Osteocyte (in vitro differentiated cells): ENCODE results near the gene MED6. TPM values are rescaled to one million over a fixed set of nuclear protein-coding genes. Genes with fewer than 3 reads are reported as not detected.

ENCODE experiments used
- DNase-seq: peaks from one replicate; pipeline ENCODE4 v3.0.0; 2021; ENCODE audit warnings: mixed read lengths; ENCODE audit not compliant: unreplicated experiment; ENCODE audit errors: extremely low spot score
- H3K27ac Mint-ChIP-seq: one replicate; pipeline ENCODE4 v1.8.0; 2021; ENCODE audit warnings: mild to moderate bottlenecking, mixed read lengths; ENCODE audit not compliant: unreplicated experiment
- H3K27me3 Mint-ChIP-seq: one replicate; pipeline ENCODE4 v1.8.0; 2021; ENCODE audit warnings: mixed read lengths; ENCODE audit not compliant: unreplicated experiment
- H3K36me3 Mint-ChIP-seq: one replicate; pipeline ENCODE4 v1.8.0; 2021; ENCODE audit warnings: mixed read lengths; ENCODE audit not compliant: unreplicated experiment
- H3K4me1 Mint-ChIP-seq: one replicate; pipeline ENCODE4 v1.8.0; 2021; ENCODE audit warnings: mixed read lengths; ENCODE audit not compliant: unreplicated experiment
- H3K4me3 Mint-ChIP-seq: one replicate; pipeline ENCODE4 v1.8.0; 2021; ENCODE audit warnings: mild to moderate bottlenecking, moderate library complexity, mixed read lengths; ENCODE audit not compliant: unreplicated experiment
- H3K9me3 Mint-ChIP-seq: one replicate; pipeline ENCODE4 v1.8.0; 2021; ENCODE audit warnings: mixed read lengths; ENCODE audit not compliant: unreplicated experiment
- CTCF ChIP-seq: fragments of 200-600 bp; sonication (generic); IDR thresholded peaks from 2 replicates; pipeline ENCODE4 v1.5.0; 2021; ENCODE audit warnings: antibody characterized with exemption, mild to moderate bottlenecking, moderate library complexity
- total RNA-seq: library from RNA; stranded (reverse); gene quantifications from 2 replicates; pipeline ENCODE4 v1.2.1, GENCODE V29; 2021

Gene MED6
- total RNA-seq, 1 donor from 2014 or later, result 36.1 TPM

- H3K9me3 Mint-ChIP-seq, result no peaks in the 10 kb centered on the region
- DNase-seq, result no peak
- peaks cover 15% of the 10 kb centered on the region for H3K4me1 Mint-ChIP-seq
- H3K4me3 Mint-ChIP-seq, result no peak overlapping the region
- H3K27ac Mint-ChIP-seq, result no peak overlapping the region
- H3K27me3 Mint-ChIP-seq, result peaks cover 66% of the 10 kb centered on the region
- no peak for TF ChIP-seq CTCF
- no peaks in the 10 kb centered on the region for H3K36me3 Mint-ChIP-seq
Observed at GRCh38 chr14:70638416-70638815, 38.0 kb upstream of the MED6 start.

GRCh38 chr14:70635971-70636595, 35.6 kb upstream of the MED6 start:
- no peak for DNase-seq
- H3K9me3 Mint-ChIP-seq, result no peaks in the 10 kb centered on the region
- no peak overlapping the region for H3K27ac Mint-ChIP-seq
- peaks cover 2% of the 10 kb centered on the region for H3K4me1 Mint-ChIP-seq
- H3K4me3 Mint-ChIP-seq, result no peak overlapping the region
- H3K27me3 Mint-ChIP-seq, result peaks cover 62% of the 10 kb centered on the region
- TF ChIP-seq CTCF, result no peak
- no peaks in the 10 kb centered on the region for H3K36me3 Mint-ChIP-seq

GRCh38 chr14:70631948-70632347, 31.5 kb upstream of the MED6 start:
- no peak for TF ChIP-seq CTCF
- H3K27me3 Mint-ChIP-seq, result peaks cover 47% of the 10 kb centered on the region
- H3K36me3 Mint-ChIP-seq, result peaks cover 2% of the 10 kb centered on the region
- no peak overlapping the region for H3K27ac Mint-ChIP-seq
- peaks cover 8% of the 10 kb centered on the region for H3K9me3 Mint-ChIP-seq
- no peak for DNase-seq
- no peaks in the 10 kb centered on the region for H3K4me1 Mint-ChIP-seq
- H3K4me3 Mint-ChIP-seq, result no peak overlapping the region

GRCh38 chr14:70624972-70625371, 24.5 kb upstream of the MED6 start:
- Mint-ChIP-seq H3K9me3 (peaks cover 22% of the 10 kb centered on the region), H3K36me3 (peaks cover 2% of the 10 kb centered on the region), H3K4me1 (no peaks in the 10 kb centered on the region), H3K27me3 (peaks cover 33% of the 10 kb centered on the region), H3K4me3 (no peak overlapping the region), H3K27ac (no peak overlapping the region)
- DNase-seq, result no peak
- TF ChIP-seq CTCF, result no peak

GRCh38 chr14:70622111-70622712, 21.8 kb upstream of the MED6 start:
- Mint-ChIP-seq H3K27ac (no peak overlapping the region), H3K4me3 (no peak overlapping the region), H3K4me1 (no peaks in the 10 kb centered on the region), H3K9me3 (peaks cover 17% of the 10 kb centered on the region), H3K36me3 (peaks cover 2% of the 10 kb centered on the region), H3K27me3 (peaks cover 39% of the 10 kb centered on the region)
- peak; percentile 63 for TF ChIP-seq CTCF
- DNase-seq, result no peak
